ENCODE measurements around the gene BAIAP2. TPM values are rescaled to one million over a fixed set of nuclear protein-coding genes. Genes with fewer than 3 reads are reported as not detected.

Gene BAIAP2
- polyA plus RNA-seq, 3 donors from 2014 or later: 1.1 to 5.1 (median 4.7) TPM

- no peak overlapping the region for H3K4me3 Mint-ChIP-seq
- H3K9me3 Mint-ChIP-seq: no peaks in the 10 kb centered on the region
These were observed 99.3 kb downstream of the BAIAP2 start for GRCh38 chr17:81134064-81134781.

GRCh38 chr17:81135505-81136278, 100.7 kb downstream of the BAIAP2 start:
- Mint-ChIP-seq H3K4me3 (no peak overlapping the region), H3K27ac (no peak overlapping the region), H3K4me1 (no peaks in the 10 kb centered on the region), H3K27me3 (ENCODE audit: low read depth in 3 of 3) (peaks cover 0 to 8% (median 0%) of the 10 kb centered on the region in 3 donors), H3K36me3 (no peaks in the 10 kb centered on the region), H3K9me3 (no peaks in the 10 kb centered on the region)
- no peak for DNase-seq

More at GRCh38 chr17:81134064-81134781, 99.3 kb downstream of the BAIAP2 start:
- no peak overlapping the region for H3K27ac Mint-ChIP-seq
- no peak for DNase-seq
- H3K4me1 Mint-ChIP-seq: no peaks in the 10 kb centered on the region
- H3K27me3 Mint-ChIP-seq (ENCODE audit: low read depth in 3 of 3): peaks cover 0 to 5% (median 0%) of the 10 kb centered on the region in 3 donors
- no peaks in the 10 kb centered on the region for H3K36me3 Mint-ChIP-seq

GRCh38 chr17:81136366-81136765, 101.4 kb downstream of the BAIAP2 start:
- Mint-ChIP-seq H3K9me3 (no peaks in the 10 kb centered on the region), H3K36me3 (no peaks in the 10 kb centered on the region), H3K4me1 (no peaks in the 10 kb centered on the region), H3K27me3 (ENCODE audit: low read depth in 3 of 3) (peaks cover 0 to 8% (median 0%) of the 10 kb centered on the region in 3 donors), H3K27ac (no peak overlapping the region), H3K4me3 (no peak overlapping the region)
- no peak for DNase-seq

- Mint-ChIP-seq H3K27ac (no peak overlapping the region), H3K4me1 (no peaks in the 10 kb centered on the region), H3K27me3 (ENCODE audit: low read depth in 3 of 3) (peaks cover 0 to 8% (median 0%) of the 10 kb centered on the region in 3 donors), H3K36me3 (no peaks in the 10 kb centered on the region), H3K9me3 (no peaks in the 10 kb centered on the region), H3K4me3 (no peak overlapping the region)
- DNase-seq: no peak
These were observed 102.3 kb downstream of the BAIAP2 start for GRCh38 chr17:81137248-81137647.

GRCh38 chr17:81138083-81138482, 103.1 kb downstream of the BAIAP2 start:
- DNase-seq: no peak
- no peaks in the 10 kb centered on the region for H3K4me1 Mint-ChIP-seq
- H3K27me3 Mint-ChIP-seq (ENCODE audit: low read depth in 3 of 3): peaks cover 0 to 8% (median 0%) of the 10 kb centered on the region in 3 donors
- no peaks in the 10 kb centered on the region for H3K36me3 Mint-ChIP-seq
- H3K27ac Mint-ChIP-seq: peak overlapping the region in 1 of 6 donors; percentile 30
- no peaks in the 10 kb centered on the region for H3K9me3 Mint-ChIP-seq
- H3K4me3 Mint-ChIP-seq: no peak overlapping the region

- H3K27me3 Mint-ChIP-seq (ENCODE audit: low read depth in 3 of 3): peaks cover 0 to 8% (median 0%) of the 10 kb centered on the region in 3 donors
- H3K36me3 Mint-ChIP-seq: no peaks in the 10 kb centered on the region
- no peaks in the 10 kb centered on the region for H3K4me1 Mint-ChIP-seq
- H3K27ac Mint-ChIP-seq: peak overlapping the region in 1 of 6 donors; percentile 30
- H3K9me3 Mint-ChIP-seq: no peaks in the 10 kb centered on the region
- DNase-seq: no peak
- H3K4me3 Mint-ChIP-seq: no peak overlapping the region
These were observed 103.5 kb downstream of the BAIAP2 start for GRCh38 chr17:81138500-81138899.

GRCh38 chr17:81139428-81139827, 104.5 kb downstream of the BAIAP2 start:
- no peaks in the 10 kb centered on the region for H3K9me3 Mint-ChIP-seq
- H3K4me3 Mint-ChIP-seq: no peak overlapping the region
- H3K27ac Mint-ChIP-seq: no peak overlapping the region
- H3K27me3 Mint-ChIP-seq (ENCODE audit: low read depth in 3 of 3): peaks cover 0 to 8% (median 0%) of the 10 kb centered on the region in 3 donors
- H3K4me1 Mint-ChIP-seq: no peaks in the 10 kb centered on the region
- no peak for DNase-seq
- H3K36me3 Mint-ChIP-seq: no peaks in the 10 kb centered on the region

- Mint-ChIP-seq H3K9me3 (no peaks in the 10 kb centered on the region), H3K4me3 (no peak overlapping the region), H3K4me1 (no peaks in the 10 kb centered on the region), H3K36me3 (no peaks in the 10 kb centered on the region), H3K27ac (peak overlapping the region in 1 of 6 donors; percentile 11), H3K27me3 (ENCODE audit: low read depth in 3 of 3) (peaks cover 0 to 8% (median 0%) of the 10 kb centered on the region in 3 donors)
- DNase-seq: no peak
These were observed 105.1 kb downstream of the BAIAP2 start for GRCh38 chr17:81140018-81140417.

- Mint-ChIP-seq H3K27ac (no peak overlapping the region), H3K9me3 (no peaks in the 10 kb centered on the region), H3K4me3 (no peak overlapping the region), H3K27me3 (ENCODE audit: low read depth in 3 of 3) (peaks cover 0 to 8% (median 0%) of the 10 kb centered on the region in 3 donors), H3K36me3 (no peaks in the 10 kb centered on the region), H3K4me1 (no peaks in the 10 kb centered on the region)
- DNase-seq: no peak
These were observed 105.7 kb downstream of the BAIAP2 start for GRCh38 chr17:81140695-81141094.

GRCh38 chr17:81142301-81143199, 107.6 kb downstream of the BAIAP2 start:
- H3K27me3 Mint-ChIP-seq (ENCODE audit: low read depth in 3 of 3): peaks cover 0 to 8% (median 0%) of the 10 kb centered on the region in 3 donors
- no peaks in the 10 kb centered on the region for H3K9me3 Mint-ChIP-seq
- DNase-seq: peak; percentile 52 to 58 (median 56)
- no peaks in the 10 kb centered on the region for H3K4me1 Mint-ChIP-seq
- H3K4me3 Mint-ChIP-seq: no peak overlapping the region
- no peaks in the 10 kb centered on the region for H3K36me3 Mint-ChIP-seq
- H3K27ac Mint-ChIP-seq: no peak overlapping the region

- H3K4me1 Mint-ChIP-seq: no peaks in the 10 kb centered on the region
- peaks cover 0 to 8% (median 0%) of the 10 kb centered on the region in 3 donors for H3K27me3 Mint-ChIP-seq (ENCODE audit: low read depth in 3 of 3)
- H3K36me3 Mint-ChIP-seq: no peaks in the 10 kb centered on the region
- no peak overlapping the region for H3K4me3 Mint-ChIP-seq
- DNase-seq: no peak
- no peaks in the 10 kb centered on the region for H3K9me3 Mint-ChIP-seq
- no peak overlapping the region for H3K27ac Mint-ChIP-seq
These were observed 108.2 kb downstream of the BAIAP2 start for GRCh38 chr17:81143200-81143527.

- Mint-ChIP-seq H3K4me1 (peaks cover 0 to 2% of the 10 kb centered on the region in 2 donors), H3K27ac (no peak overlapping the region), H3K4me3 (no peak overlapping the region), H3K9me3 (no peaks in the 10 kb centered on the region), H3K36me3 (no peaks in the 10 kb centered on the region), H3K27me3 (ENCODE audit: low read depth in 3 of 3) (peaks cover 0 to 5% (median 0%) of the 10 kb centered on the region in 3 donors)
- DNase-seq: no peak
These were observed 108.9 kb downstream of the BAIAP2 start for GRCh38 chr17:81143717-81144422.

GRCh38 chr17:81144423-81144781, 109.5 kb downstream of the BAIAP2 start:
- no peak overlapping the region for H3K27ac Mint-ChIP-seq
- no peak for DNase-seq
- H3K36me3 Mint-ChIP-seq: no peaks in the 10 kb centered on the region
- H3K4me1 Mint-ChIP-seq: peaks cover 0 to 3% of the 10 kb centered on the region in 2 donors
- H3K4me3 Mint-ChIP-seq: no peak overlapping the region
- no peaks in the 10 kb centered on the region for H3K9me3 Mint-ChIP-seq
- peaks cover 0 to 3% (median 0%) of the 10 kb centered on the region in 3 donors for H3K27me3 Mint-ChIP-seq (ENCODE audit: low read depth in 3 of 3)

Measured in immature natural killer cell (primary cell).